Testis (tissue), 2 donors: Measurements from ENCODE around the gene HK3.
A peak's percentile ranks its signal among the peaks of the same experiment; 100 is the strongest.

ENCODE experiments used
- CTCF ChIP-seq, 3 experiments: fragments of 450-650 bp in 2 of 3; fragments of 200-600 bp in 1 of 3; sonication (generic) in 1 of 3; IDR thresholded peaks; one replicate each; pipeline ENCODE4 v1.5.1; 2016 to 2019; ENCODE audit warnings: antibody characterized with exemption in 3 of 3, mild to moderate bottlenecking in 2 of 3, moderate library complexity in 1 of 3
- POLR2A ChIP-seq: fragments of 450-650 bp; IDR thresholded peaks from one replicate; pipeline ENCODE4 v1.6.1; 2017; ENCODE audit warnings: antibody characterized with exemption, mild to moderate bottlenecking, moderate library complexity

GRCh38 chr5:176870110-176870591, 29.0 kb downstream of the HK3 start:
- TF ChIP-seq CTCF (IDR thresholded peaks at IDR 0.05) (peak in 1 of 3 experiments; percentile 11), POLR2A (no peak)
